GM21576 (cell line): ENCODE results near the gene SP7.

Source experiments
- ATAC-seq: cut with Tn5 transposase; IDR thresholded peaks from one replicate; pipeline ENCODE4 v1.9.1; 2021; ENCODE audit warnings: mild to moderate bottlenecking, moderate library complexity; ENCODE audit not compliant: unreplicated experiment

Gene SP7

GRCh38 chr12:53279283-53279869 lies 56.8 kb downstream of the SP7 start:
- no peak for ATAC-seq

- ATAC-seq = no peak
Observed at GRCh38 chr12:53277981-53278380, 58.2 kb downstream of the SP7 start.
